Mucosa of stomach (tissue), 1 donor: ENCODE data around the gene GALNTL6.

ENCODE experiments used
- H3K27me3 ChIP-seq: one replicate; pipeline ENCODE4 v1.7.0; 2013; ENCODE audit warnings: mild to moderate bottlenecking, low read length; ENCODE audit not compliant: control insufficient read depth, insufficient read depth
- H3K36me3 ChIP-seq: one replicate; pipeline ENCODE4 v1.7.0; 2013; ENCODE audit warnings: low read length; ENCODE audit not compliant: control insufficient read depth, insufficient read depth
- H3K4me1 ChIP-seq: one replicate; pipeline ENCODE4 v1.7.0; 2013; ENCODE audit warnings: mild to moderate bottlenecking, low read length; ENCODE audit not compliant: control insufficient read depth, insufficient read depth
- H3K4me3 ChIP-seq: one replicate; pipeline ENCODE4 v1.7.0; 2013; ENCODE audit warnings: low read length
- H3K9ac ChIP-seq: one replicate; pipeline ENCODE4 v1.7.0; 2013; ENCODE audit warnings: mild to moderate bottlenecking, low read length, moderate library complexity
- H3K9me3 ChIP-seq: one replicate; pipeline ENCODE4 v1.7.0; 2013; ENCODE audit warnings: mild to moderate bottlenecking, low read length, moderate library complexity; ENCODE audit not compliant: control insufficient read depth
- donor health status: Pancreatic carcinoma.

Gene GALNTL6

DNA sequence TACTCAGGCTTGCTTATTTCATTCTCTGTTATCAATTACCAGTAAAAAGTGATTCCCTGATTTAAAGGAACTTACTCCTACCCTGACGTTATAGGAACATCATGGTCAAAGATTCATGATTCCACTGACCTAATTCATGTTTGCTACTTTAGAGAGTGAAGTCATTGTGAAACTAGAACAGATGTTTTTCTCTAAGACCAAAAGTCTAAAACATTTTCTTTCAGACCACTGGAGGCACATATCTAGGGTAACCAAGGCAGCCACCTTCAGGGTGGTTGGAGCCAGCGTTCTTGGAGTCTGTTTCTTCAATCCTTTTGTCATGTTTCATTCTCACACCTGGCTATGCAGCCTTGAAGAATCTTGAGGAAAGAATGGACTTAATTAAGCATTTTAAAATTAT is 77.8 kb downstream of the GALNTL6 start:
- Histone ChIP-seq H3K36me3 (no peaks in the 10 kb centered on the region), H3K4me1 (no peaks in the 10 kb centered on the region), H3K4me3 (no peak overlapping the region), H3K27me3 (no peaks in the 10 kb centered on the region), H3K9me3 (no peaks in the 10 kb centered on the region), H3K9ac (no peak overlapping the region)

DNA sequence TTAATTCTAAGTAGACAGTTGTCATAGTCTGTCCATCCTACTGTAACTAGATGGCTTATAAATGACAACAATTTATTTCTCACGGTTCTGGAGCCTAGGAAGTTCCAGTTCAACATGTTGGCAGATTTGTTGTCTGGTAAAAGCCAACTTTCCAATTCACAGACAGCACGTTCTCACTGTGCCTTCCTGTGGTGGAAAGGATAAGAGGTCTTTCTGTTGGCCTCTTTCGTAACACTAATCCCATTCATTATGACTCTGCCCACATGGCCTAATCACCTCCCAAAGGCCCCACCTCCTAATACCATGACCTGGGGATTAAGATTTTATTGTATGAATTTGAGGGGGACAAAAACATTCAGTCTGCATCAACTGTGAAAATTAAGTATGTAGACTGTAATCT is 83.2 kb downstream of the GALNTL6 start:
- no peaks in the 10 kb centered on the region for H3K4me1 ChIP-seq
- no peak overlapping the region for H3K9ac ChIP-seq
- H3K27me3 ChIP-seq, result no peaks in the 10 kb centered on the region
- no peak overlapping the region for H3K4me3 ChIP-seq
- no peaks in the 10 kb centered on the region for H3K9me3 ChIP-seq
- H3K36me3 ChIP-seq, result no peaks in the 10 kb centered on the region

DNA sequence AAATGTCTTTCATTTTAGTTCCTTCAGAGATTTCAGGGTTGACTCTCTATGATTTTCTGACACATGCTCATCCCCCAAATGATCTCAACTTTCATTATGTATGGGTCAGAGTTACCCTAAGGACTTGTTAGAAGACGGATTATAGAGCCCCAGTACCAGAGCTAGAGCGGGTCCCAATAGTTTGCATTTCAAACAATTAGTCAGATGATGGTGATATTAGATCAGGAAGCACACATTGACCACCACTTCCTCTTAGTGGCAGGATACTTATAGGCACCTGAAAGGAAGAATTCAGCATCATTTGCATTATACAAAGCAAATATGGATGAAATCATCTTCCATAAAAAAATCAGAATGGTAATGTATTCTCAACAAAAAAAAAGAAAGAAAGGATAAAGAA is 106.1 kb downstream of the GALNTL6 start:
- H3K27me3 ChIP-seq, result no peaks in the 10 kb centered on the region
- no peak overlapping the region for H3K9ac ChIP-seq
- H3K36me3 ChIP-seq, result no peaks in the 10 kb centered on the region
- no peaks in the 10 kb centered on the region for H3K4me1 ChIP-seq
- no peak overlapping the region for H3K4me3 ChIP-seq
- H3K9me3 ChIP-seq, result no peaks in the 10 kb centered on the region

DNA sequence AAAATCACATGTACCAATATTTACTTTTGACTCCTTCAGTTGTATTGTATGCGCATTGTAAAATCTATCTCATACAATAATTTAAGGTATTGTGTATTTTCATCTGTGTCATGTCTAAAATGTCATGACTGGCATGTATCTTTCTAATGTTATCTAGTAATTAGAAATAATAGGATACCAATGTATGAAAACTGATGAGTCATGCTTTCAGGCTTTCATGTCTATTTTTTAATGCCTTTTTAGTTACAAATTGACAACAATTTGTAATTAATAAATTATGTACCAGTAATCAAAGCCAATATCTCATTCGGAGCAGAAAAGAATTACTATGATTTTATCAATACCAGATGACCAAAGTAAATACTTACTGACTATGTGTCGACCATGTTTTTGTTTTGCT is 107.7 kb downstream of the GALNTL6 start:
- Histone ChIP-seq H3K9me3 (no peaks in the 10 kb centered on the region), H3K4me1 (no peaks in the 10 kb centered on the region), H3K36me3 (no peaks in the 10 kb centered on the region), H3K4me3 (no peak overlapping the region), H3K27me3 (no peaks in the 10 kb centered on the region), H3K9ac (no peak overlapping the region)

DNA sequence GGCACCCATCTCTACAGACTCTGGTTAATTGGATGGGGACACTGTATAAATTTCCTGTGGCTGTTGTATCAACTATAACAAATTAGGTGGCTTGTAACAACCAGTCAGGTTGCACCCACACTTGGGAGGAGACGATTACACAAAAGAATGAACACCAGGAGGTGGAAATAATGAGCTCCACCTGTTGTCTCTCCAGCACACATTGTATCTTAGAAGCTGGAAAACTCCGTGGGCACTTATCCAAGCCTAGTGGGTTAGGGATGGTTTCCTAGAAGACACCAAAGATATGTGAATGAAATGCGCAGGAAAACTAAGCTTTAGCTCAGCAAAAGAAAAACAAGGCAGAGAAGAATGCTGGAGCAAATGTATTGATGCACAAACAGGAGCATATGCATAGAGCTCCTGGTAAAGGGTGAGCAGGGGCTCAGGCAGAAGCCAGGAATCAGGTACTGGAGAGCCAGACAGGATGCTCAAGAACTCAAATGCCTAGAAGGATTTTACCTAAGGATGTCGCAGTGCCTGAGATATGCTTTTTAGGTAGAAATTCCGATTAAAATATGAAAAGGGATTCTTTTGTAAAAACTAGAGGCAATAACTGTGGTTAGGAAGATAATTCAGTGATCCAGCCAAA is 111.7 kb downstream of the GALNTL6 start:
- H3K27me3 ChIP-seq, result no peaks in the 10 kb centered on the region
- H3K36me3 ChIP-seq, result no peaks in the 10 kb centered on the region
- no peak overlapping the region for H3K4me3 ChIP-seq
- no peaks in the 10 kb centered on the region for H3K9me3 ChIP-seq
- no peaks in the 10 kb centered on the region for H3K4me1 ChIP-seq
- no peak overlapping the region for H3K9ac ChIP-seq

DNA sequence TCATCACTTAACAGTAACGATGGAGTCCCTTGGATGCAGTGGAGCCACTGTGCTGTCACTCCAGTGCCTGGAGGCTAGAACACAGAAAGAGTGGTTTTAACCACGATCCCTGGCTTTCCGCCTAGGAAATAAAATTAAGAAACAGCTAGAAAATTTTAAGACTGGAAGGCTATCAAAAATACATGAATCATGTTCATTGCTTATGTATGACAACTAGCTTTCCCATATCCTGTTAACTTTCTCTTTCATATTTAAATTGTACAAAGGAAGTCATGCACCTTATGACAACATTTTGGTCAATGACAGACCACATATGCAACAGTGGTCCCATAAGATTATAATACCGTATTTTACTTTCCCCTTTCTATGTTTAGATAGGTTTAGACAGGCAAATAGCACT is 115.1 kb downstream of the GALNTL6 start:
- Histone ChIP-seq H3K9ac (no peak overlapping the region), H3K4me3 (no peak overlapping the region), H3K27me3 (no peaks in the 10 kb centered on the region), H3K4me1 (no peaks in the 10 kb centered on the region), H3K36me3 (no peaks in the 10 kb centered on the region), H3K9me3 (no peaks in the 10 kb centered on the region)

DNA sequence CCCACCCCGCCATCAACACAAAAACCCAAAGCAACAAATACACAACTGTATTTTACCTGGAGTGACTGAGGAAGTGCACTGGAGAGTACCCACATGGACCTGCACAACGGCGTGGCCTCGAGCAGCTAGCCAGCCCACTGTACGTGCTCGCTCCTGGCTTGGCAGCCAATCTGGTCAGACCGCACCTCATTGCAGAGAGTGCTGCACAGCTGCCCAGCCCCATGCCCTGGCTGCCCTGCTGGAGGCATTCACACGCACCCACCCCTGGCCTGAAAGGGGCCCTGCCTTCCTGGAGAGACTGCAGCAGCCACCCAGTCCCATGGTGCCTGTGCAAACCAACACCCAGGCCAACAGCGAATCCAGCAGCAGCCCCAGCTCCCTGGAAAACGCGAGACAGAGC is 116.3 kb downstream of the GALNTL6 start:
- H3K9ac ChIP-seq, result no peak overlapping the region
- H3K4me1 ChIP-seq, result no peaks in the 10 kb centered on the region
- no peaks in the 10 kb centered on the region for H3K27me3 ChIP-seq
- no peaks in the 10 kb centered on the region for H3K36me3 ChIP-seq
- H3K4me3 ChIP-seq, result no peak overlapping the region
- H3K9me3 ChIP-seq, result no peaks in the 10 kb centered on the region

DNA sequence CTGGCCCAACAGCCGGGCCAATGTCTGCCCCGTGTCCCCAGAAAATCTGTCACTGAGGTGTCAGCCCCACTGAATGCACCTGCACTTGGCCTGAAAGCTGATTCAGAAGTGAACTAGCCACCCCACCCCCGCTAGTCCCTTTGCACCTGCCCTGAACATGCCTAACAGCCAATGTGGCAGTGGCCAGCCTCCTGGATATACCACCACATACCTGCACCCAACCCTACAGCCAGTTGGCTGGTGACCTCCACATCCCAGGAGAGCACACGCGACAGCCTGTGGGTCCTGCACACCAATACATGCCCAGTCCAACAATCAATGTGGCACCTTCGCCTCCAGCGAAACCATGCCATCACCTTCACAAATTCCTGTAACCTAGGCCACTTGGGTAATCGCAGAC is 116.7 kb downstream of the GALNTL6 start:
- H3K4me3 ChIP-seq, result no peak overlapping the region
- no peaks in the 10 kb centered on the region for H3K9me3 ChIP-seq
- no peaks in the 10 kb centered on the region for H3K4me1 ChIP-seq
- no peaks in the 10 kb centered on the region for H3K27me3 ChIP-seq
- H3K9ac ChIP-seq, result no peak overlapping the region
- no peaks in the 10 kb centered on the region for H3K36me3 ChIP-seq

DNA sequence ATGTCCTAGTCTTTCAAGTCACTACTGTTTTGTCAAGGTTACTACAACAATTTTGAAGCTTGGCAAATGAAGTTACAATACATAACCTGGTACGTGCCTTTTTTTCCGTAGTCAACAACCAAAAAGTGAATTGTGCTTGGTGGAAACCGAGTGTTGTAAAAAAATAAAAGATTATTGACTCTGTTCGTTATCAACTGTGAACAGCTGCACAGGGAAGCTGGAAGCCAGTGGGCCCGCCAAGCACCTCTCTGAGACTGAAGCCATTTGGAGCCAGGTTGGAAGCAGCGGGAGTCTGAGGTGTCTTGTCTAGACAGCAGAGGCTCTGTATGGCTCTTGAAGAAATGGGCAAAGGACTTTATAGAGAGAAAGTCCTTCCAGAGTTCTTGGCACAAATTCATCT is 119.0 kb downstream of the GALNTL6 start:
- Histone ChIP-seq H3K27me3 (no peaks in the 10 kb centered on the region), H3K36me3 (no peaks in the 10 kb centered on the region), H3K4me3 (no peak overlapping the region), H3K4me1 (no peaks in the 10 kb centered on the region), H3K9me3 (no peaks in the 10 kb centered on the region), H3K9ac (no peak overlapping the region)

DNA sequence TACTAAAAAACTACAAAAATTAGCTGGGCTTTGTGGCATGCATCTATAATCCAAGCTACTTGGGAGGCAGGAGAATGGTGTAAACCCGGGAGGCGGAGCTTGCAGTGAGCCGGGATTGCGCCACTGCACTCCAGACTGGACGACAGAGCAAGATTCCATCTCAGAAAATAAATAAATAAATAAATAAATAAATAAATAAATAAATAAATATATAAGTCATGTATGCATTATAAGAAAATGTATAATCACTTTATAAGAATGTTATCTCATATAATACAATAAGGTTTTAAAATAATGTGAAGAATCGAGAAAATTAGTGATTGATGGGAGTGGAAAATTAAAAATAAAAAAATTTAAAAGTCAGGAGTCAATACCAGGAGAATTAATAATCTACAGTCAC is 127.5 kb downstream of the GALNTL6 start:
- H3K4me1 ChIP-seq, result no peaks in the 10 kb centered on the region
- no peak overlapping the region for H3K9ac ChIP-seq
- H3K36me3 ChIP-seq, result no peaks in the 10 kb centered on the region
- no peaks in the 10 kb centered on the region for H3K27me3 ChIP-seq
- no peaks in the 10 kb centered on the region for H3K9me3 ChIP-seq
- no peak overlapping the region for H3K4me3 ChIP-seq

DNA sequence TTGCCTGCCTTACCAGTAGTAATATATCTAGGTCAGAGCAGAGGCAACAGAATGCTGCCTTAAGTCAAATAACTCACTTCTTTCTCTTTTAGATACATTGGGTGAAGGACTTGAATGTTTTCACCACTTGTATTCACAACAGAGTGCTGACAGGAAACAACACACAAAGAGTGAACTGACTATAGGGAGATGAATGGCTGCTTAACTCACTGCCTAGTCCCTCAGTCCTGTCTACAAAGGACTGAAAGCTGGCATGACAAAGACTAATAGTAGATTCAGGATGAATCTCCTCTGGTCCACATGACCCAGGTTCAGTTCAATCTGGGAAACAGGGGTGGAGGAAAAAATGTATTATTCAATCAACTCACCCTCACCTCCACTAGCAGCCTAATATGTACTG is 134.2 kb downstream of the GALNTL6 start:
- no peaks in the 10 kb centered on the region for H3K4me1 ChIP-seq
- H3K27me3 ChIP-seq, result no peaks in the 10 kb centered on the region
- H3K9ac ChIP-seq, result no peak overlapping the region

DNA sequence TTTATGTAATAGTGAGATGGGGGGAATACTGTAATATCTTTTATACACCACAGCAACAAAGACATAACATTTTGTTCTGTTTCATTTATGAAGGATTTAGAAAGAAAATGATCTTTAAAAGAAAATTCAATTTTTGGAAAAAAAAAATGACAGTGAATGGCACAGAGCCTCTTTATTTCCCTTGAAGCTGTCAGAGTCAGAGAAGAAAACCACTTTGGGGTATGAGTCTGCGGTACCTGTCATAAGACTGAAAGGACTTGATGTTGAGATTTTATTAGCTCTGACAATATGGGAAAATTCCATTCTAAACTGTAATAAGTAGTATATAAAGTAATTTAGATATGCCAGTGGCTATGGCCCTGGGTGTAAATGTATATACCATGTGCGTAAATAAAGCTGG is 134.8 kb downstream of the GALNTL6 start:
- Histone ChIP-seq H3K4me1 (no peaks in the 10 kb centered on the region), H3K36me3 (no peaks in the 10 kb centered on the region), H3K9ac (no peak overlapping the region), H3K9me3 (no peaks in the 10 kb centered on the region), H3K27me3 (no peaks in the 10 kb centered on the region), H3K4me3 (no peak overlapping the region)

More for the DNA sequence above, 134.2 kb downstream of the GALNTL6 start:
- no peak overlapping the region for H3K4me3 ChIP-seq
- no peaks in the 10 kb centered on the region for H3K36me3 ChIP-seq
- no peaks in the 10 kb centered on the region for H3K9me3 ChIP-seq

DNA sequence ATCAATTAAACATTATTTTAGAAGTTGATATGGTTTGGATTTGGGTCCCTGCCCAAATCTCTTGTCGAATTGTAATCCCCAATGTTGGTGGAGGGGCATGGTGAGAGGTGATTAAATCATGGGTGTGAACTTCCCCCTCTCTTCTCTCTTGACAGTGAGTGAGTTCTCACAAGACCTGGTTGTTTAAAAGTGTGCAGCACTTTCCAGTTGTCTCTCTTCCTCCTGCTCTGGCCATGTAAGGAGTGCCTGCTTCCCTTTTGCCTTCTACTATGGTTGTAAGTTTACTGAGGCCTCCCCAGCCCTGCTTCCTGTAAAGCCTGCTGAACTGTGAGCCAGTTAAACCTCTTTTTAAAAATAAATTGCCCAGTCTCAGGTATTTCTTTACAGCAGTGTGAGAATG is 141.4 kb downstream of the GALNTL6 start:
- no peaks in the 10 kb centered on the region for H3K27me3 ChIP-seq
- H3K9ac ChIP-seq, result no peak overlapping the region
- no peaks in the 10 kb centered on the region for H3K36me3 ChIP-seq
- no peaks in the 10 kb centered on the region for H3K9me3 ChIP-seq
- H3K4me1 ChIP-seq, result no peaks in the 10 kb centered on the region
- H3K4me3 ChIP-seq, result no peak overlapping the region
